Pancreas (tissue), 10 donors: ENCODE measurements around the gene RAET1G. TPM values are rescaled to one million over a fixed set of nuclear protein-coding genes. Genes with fewer than 3 reads are reported as not detected.

Source experiments
- ATAC-seq, 4 donors: fragments of 200-7000 bp; cut with Tn5 transposase; one replicate each; pipeline versions ENCODE4 v1.8.0 to v1.9.1; 2020; ENCODE audit warnings: mild to moderate bottlenecking in 4 of 4, moderate library complexity in 4 of 4
- DNase-seq, 6 donors: peaks; one replicate each; pipeline ENCODE4 v3.0.0-alpha.2; 2020
- FAIRE-seq: peaks from 2 replicates; lab custom pipeline; 2012; peaks lifted over from hg19 to GRCh38; lab: Jason Lieb, UNC
- H3K27ac ChIP-seq, 4 donors: fragments of 200-600 bp; sonication (generic); 1 replicate in 3 of 4; 2 replicates in 1 of 4; pipeline versions ENCODE4 v1.5.0 to v1.8.0; 2020
- H3K27me3 ChIP-seq, 4 donors: fragments of 200-600 bp; one replicate each; pipeline ENCODE4 v1.8.0; 2021
- H3K36me3 ChIP-seq, 3 donors: fragments of 200-600 bp; sonication (generic) in 1 of 3; one replicate each; pipeline versions ENCODE4 v1.5.0 to v1.8.0; 2020 to 2021
- H3K4me1 ChIP-seq, 3 donors: fragments of 200-600 bp; one replicate each; pipeline ENCODE4 v1.8.0; 2021
- H3K4me3 ChIP-seq, 4 donors: fragments of 200-600 bp; sonication (generic) in 2 of 4; one replicate each; pipeline versions ENCODE4 v1.5.0 to v1.8.0; 2020 to 2021
- H3K9me3 ChIP-seq, 4 donors: fragments of 200-600 bp; one replicate each; pipeline ENCODE4 v1.8.0; 2021
- CTCF ChIP-seq, 4 donors: fragments of 200-600 bp; sonication (generic) in 3 of 4; IDR thresholded peaks; one replicate each; pipeline versions ENCODE4 v1.5.0 to v1.8.0; 2021; ENCODE audit warnings: antibody characterized with exemption in 4 of 4
- WGBS, 2 donors: extraction: QIAGEN DNeasy Blood & Tissue Kit; methylation state at CpG; one replicate each; pipeline ENCODE4 v1.1.7; 2013; 5-methylcytosine and 5-hydroxymethylcytosine counted together
- intact Hi-C, 3 donors: fragments of 100-400 bp; cut with DNase I; formaldehyde crosslinking; loops; one replicate each; pipeline versions ENCODE4 v1.11.1 to v1.14.2; 2022
- polyA plus RNA-seq, 2 donors: library from polyadenylated mRNA; stranded (reverse); fragments of 200-250 nt; gene quantifications; one replicate each; pipeline ENCODE4 v1.2.3, GENCODE V29; 2013
- total RNA-seq, 6 donors: library from RNA; stranded (reverse); fragmentation: NEBNext Ultra II Directional in 4 of 6; extraction: Animal tissue kit (Norgen Biotek cat#: 25700) in 4 of 6; gene quantifications; one replicate each; pipeline versions ENCODE4 v1.2.1 to v1.2.4, GENCODE V29; 2021 to 2023
- donor health status: healthy with polysubstance abuse.
- donor health status: DM: no; HTN: no; CAD: no; lungs with moderate emphysema.
- donor health status: DM: no; HTN: no; CAD: no.
- donor health status: control.
- donor health status: control.
- donor health status: Bipolar disorder and iron deficiency.
- donor health status: DM: yes; HTN: yes; CAD: no.
- donor health status: DM: no; HTN: no; CAD: no.
- donor health status: DM: no; HTN: no; CAD: no.
- donor health status: DM: yes; HTN: yes; CAD: no.

Gene RAET1G
- total and polyA plus RNA-seq, 8 donors: 0.30 to 0.31 TPM; not detected in 6

- ATAC-seq (no peak), FAIRE-seq (no peak), DNase-seq (no peak)
- Histone ChIP-seq H3K27me3 (no peaks in the 10 kb centered on the region), H3K4me3 (no peak overlapping the region), H3K36me3 (no peaks in the 10 kb centered on the region), H3K9me3 (no peaks in the 10 kb centered on the region), H3K4me1 (no peaks in the 10 kb centered on the region), H3K27ac (no peak overlapping the region)
- no peak for TF ChIP-seq CTCF (IDR thresholded peaks at IDR 0.05)
- 81 to 93% methylated on average over 3 of the region's 3 CpGs for WGBS, 2 donors
- intact Hi-C loops: no loop called here
Observed at GRCh38 chr6:149885888-149886287, 37.0 kb downstream of the RAET1G start.

GRCh38 chr6:149884617-149885016 is 38.3 kb downstream of the RAET1G start:
- ATAC-seq (no peak), FAIRE-seq (no peak), DNase-seq (no peak)
- WGBS, 2 donors: 73 to 76% methylated on average over 7 of the region's 7 CpGs
- H3K27me3 ChIP-seq: no peaks in the 10 kb centered on the region
- no peaks in the 10 kb centered on the region for H3K36me3 ChIP-seq
- no peaks in the 10 kb centered on the region for H3K4me1 ChIP-seq
- no peaks in the 10 kb centered on the region for H3K9me3 ChIP-seq
- TF ChIP-seq CTCF (IDR thresholded peaks at IDR 0.05): no peak
- H3K4me3 ChIP-seq: no peak overlapping the region
- intact Hi-C loops: no loop called here
- no peak overlapping the region for H3K27ac ChIP-seq

GRCh38 chr6:149884215-149884614 is 38.7 kb downstream of the RAET1G start:
- ATAC-seq: peak in 3 of 4 donors; percentile 67 to 84 (median 72)
- DNase-seq: no peak
- FAIRE-seq: no peak
- Histone ChIP-seq H3K9me3 (no peaks in the 10 kb centered on the region), H3K4me1 (no peaks in the 10 kb centered on the region), H3K27me3 (no peaks in the 10 kb centered on the region), H3K36me3 (no peaks in the 10 kb centered on the region), H3K4me3 (no peak overlapping the region), H3K27ac (no peak overlapping the region)
- intact Hi-C loops: no loop called here
- 45 to 56% methylated on average over 11 of the region's 11 CpGs for WGBS, 2 donors
- TF ChIP-seq CTCF (IDR thresholded peaks at IDR 0.05): no peak

- TF ChIP-seq CTCF (IDR thresholded peaks at IDR 0.05): no peak
- DNase-seq (no peak), FAIRE-seq (no peak), ATAC-seq (no peak)
- no peaks in the 10 kb centered on the region for H3K9me3 ChIP-seq
- H3K36me3 ChIP-seq: no peaks in the 10 kb centered on the region
- H3K4me1 ChIP-seq: no peaks in the 10 kb centered on the region
- no peak overlapping the region for H3K27ac ChIP-seq
- no peak overlapping the region for H3K4me3 ChIP-seq
- no peaks in the 10 kb centered on the region for H3K27me3 ChIP-seq
- WGBS, 2 donors: 94 to 99% methylated on average over 2 of the region's 2 CpGs
- intact Hi-C loops: no loop called here
Observed at GRCh38 chr6:149881860-149882259, 41.1 kb downstream of the RAET1G start.

- H3K9me3 ChIP-seq: no peaks in the 10 kb centered on the region
- no peaks in the 10 kb centered on the region for H3K36me3 ChIP-seq
- no peaks in the 10 kb centered on the region for H3K4me1 ChIP-seq
- TF ChIP-seq CTCF (IDR thresholded peaks at IDR 0.05): no peak
- no peaks in the 10 kb centered on the region for H3K27me3 ChIP-seq
- intact Hi-C loops: no loop called here
- WGBS, 2 donors: 68 to 81% methylated on average over 10 of the region's 10 CpGs
- no peak overlapping the region for H3K27ac ChIP-seq
- no peak for ATAC-seq
- no peak for FAIRE-seq
- no peak overlapping the region for H3K4me3 ChIP-seq
- no peak for DNase-seq
Observed at GRCh38 chr6:149881066-149881766, 41.7 kb downstream of the RAET1G start.
